GM18505 (cell line): ENCODE measurements around the gene HHIPL1.

Experiments used
- ATAC-seq: cut with Tn5 transposase; IDR thresholded peaks from one replicate; pipeline ENCODE4 v1.9.1; 2021; ENCODE audit not compliant: unreplicated experiment
- POLR2A ChIP-seq: IDR thresholded peaks from 4 replicates; pipeline ENCODE4 v1.6.1; 2011; ENCODE audit warnings: borderline replicate concordance; ENCODE audit not compliant: insufficient read depth, insufficient read length; ENCODE audit errors: extremely low read depth

The HHIPL1 gene

DNA sequence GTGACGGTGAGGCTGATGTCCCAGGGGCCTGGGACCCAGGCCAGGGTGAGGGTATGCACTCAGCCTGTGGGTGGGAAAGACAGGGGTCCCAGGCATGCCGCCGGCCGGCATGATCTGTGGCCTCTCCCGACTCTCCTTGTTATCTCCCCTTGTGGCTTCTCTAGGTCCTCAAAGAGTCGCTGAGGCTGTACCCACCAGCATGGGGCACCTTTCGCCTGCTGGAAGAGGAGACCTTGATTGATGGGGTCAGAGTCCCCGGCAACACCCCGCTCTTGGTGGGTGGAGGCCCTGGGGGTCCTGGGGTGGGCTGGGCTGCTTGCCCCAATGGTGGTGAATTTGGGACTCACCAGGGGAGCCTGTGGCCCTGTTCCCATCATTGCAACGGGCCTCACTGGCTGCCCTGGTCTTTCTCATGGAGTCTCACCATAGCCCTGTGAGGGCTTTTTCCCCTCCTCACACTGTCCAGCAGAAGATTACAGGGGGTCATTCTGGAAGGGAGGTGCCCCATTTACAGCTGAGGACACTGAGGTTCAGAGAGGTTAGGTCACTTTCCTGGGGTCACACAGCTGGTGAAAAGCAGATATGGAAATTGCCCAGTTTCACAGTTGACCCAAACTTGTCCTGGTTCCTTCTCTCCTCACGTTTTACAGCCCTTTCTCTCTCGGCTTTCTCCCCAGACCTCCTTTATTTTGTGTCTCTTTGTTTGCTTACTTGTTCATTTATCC, 77.0 kb downstream of the HHIPL1 start:
- ATAC-seq: no peak
- TF ChIP-seq POLR2A: no peak

DNA sequence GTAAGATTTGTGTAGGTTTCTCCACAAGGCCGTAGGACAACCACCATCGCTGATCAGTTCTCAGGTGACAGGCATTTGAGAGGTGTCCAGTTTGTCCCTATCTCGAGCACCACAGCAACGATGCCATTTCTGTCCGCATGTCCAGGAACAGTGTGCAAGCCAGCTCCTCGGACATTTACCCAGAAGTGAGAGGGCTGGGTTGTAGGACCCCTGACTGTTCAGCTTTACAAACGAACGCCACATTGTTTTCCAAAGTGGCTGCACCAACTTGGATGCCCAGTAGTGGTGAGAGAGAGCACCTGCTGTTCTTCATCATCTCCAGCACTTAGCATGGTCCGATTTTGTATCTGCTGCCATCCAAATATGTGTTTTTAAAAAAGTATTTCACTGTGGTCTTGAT, 77.8 kb downstream of the HHIPL1 start:
- ATAC-seq: no peak
- TF ChIP-seq POLR2A: no peak

DNA sequence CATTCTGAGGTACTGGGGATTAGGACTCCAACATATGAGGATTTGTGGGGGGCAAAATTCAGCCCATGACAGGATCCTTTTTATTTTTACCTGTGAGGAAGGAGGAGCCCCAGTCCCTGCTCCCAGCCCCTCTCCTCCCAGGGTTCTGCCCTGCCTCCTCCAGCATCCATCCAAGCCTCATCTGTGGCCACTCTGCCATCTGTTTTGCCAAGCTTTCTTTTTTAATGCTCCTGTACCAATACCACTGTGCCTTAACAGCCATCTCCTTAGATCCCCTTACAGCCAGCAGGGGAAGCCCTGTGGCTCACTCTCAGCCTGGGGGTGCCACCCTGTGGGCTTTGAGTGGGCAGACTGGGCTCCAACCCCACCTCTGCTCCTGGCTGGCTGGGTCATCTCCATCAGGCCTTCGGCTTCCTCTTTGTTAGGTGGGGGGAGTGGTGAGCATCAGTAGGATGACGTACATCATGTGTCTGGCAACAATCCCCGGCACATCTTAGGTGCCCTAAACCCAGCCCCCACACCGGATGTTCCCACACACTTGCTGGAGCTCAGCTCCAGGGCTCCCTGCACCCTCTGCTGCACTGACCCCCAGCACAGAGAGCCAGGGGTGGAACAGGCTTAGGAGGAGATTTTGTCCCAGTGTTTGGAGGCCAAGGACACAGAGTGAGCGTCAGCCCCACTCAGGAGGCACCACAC, 79.4 kb downstream of the HHIPL1 start:
- no peak for ATAC-seq
- TF ChIP-seq POLR2A: no peak

DNA sequence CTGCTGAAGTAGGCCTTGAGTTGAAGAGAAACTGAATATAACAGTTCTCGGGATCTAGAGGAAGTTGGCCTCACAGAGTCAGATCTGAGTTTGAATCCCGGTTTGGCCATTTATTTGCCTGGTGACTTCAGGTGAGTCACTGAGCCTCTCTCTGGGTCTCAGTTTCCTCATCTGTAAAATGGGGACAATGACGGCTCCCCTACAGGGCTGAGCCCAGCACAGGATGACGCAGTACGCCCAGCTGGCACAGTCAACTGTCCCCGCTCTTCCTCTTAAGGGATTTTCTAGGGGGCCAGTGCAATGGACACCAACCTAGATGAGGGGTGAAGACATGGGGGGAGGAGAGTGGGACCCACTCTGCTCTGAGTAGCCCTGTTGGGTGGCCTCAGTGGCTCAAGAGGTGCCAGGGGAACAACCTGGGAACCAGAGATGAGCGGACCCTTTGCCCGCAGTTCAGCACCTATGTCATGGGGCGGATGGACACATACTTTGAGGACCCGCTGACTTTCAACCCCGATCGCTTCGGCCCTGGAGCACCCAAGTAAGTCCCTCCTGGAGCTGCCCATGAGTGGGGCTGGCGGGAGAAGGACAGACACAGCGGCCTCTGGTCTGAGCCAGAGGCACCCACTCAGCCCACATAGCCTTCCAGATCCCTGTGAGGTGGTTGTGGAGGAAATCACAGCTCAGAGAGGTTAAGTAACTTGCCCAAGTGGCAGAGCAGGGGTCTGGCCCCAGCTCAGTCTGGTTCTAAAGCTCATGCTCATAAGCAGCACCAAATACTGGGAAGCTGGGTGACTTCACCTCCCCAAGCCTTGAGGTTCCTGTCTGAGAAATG, 80.2 kb downstream of the HHIPL1 start:
- TF ChIP-seq POLR2A: no peak
- ATAC-seq: no peak

DNA sequence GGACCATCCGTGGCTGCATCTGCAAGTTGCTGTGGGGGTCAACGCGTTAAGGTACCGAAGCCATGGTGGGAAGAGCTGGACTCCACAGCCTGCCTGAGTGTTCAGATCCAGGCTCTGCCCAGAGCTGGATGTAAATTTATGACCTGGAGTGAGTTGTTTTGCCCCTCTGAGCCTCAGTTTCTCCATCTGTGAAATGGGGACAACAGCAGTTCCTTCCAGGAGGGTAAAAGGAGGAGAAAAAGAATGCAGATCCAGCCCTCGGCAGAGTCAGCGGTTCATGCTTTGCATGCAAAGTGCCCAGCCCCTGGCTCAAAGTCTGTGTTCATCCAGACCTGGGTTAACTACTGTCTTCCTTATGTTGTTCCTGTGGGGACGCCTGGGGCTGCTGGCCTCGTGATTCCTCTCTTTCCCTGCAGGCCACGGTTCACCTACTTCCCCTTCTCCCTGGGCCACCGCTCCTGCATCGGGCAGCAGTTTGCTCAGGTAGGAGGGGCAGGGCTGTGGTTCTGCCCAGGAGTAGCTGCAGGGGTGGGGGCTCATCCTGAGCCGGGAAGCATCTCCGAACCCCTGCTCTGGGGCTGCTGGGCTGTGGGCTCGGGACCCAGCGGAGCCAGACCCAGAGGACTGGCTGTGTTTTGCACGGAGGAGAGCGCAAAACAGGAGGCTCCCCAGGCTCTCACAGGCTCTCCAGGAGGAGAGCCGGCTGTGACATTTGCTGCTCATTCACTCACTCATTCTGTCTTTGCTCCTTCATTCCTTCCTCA, 81.0 kb downstream of the HHIPL1 start:
- no peak for ATAC-seq
- no peak for TF ChIP-seq POLR2A

DNA sequence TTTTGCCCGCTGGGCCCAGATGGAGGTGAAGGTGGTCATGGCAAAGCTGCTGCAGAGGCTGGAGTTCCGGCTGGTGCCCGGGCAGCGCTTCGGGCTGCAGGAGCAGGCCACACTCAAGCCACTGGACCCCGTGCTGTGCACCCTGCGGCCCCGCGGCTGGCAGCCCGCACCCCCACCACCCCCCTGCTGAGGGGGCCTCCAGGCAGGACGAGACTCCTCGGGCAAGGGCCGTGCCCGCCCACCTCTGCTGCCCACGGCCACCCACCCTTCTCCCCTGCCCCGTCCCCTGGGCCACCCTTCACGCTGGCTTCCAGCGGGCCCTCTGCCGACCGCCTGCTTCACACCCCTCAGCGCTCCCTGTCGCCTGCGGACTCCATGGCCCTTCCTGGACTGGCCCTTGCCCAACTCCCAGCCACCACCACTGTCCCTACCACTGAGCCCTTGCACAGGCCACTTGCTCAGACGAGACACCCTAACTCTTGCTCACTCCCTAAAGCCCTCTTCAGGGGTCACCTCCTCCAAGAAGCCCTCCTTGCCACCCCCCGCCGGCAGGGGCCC, 81.7 kb downstream of the HHIPL1 start:
- no peak for ATAC-seq

DNA sequence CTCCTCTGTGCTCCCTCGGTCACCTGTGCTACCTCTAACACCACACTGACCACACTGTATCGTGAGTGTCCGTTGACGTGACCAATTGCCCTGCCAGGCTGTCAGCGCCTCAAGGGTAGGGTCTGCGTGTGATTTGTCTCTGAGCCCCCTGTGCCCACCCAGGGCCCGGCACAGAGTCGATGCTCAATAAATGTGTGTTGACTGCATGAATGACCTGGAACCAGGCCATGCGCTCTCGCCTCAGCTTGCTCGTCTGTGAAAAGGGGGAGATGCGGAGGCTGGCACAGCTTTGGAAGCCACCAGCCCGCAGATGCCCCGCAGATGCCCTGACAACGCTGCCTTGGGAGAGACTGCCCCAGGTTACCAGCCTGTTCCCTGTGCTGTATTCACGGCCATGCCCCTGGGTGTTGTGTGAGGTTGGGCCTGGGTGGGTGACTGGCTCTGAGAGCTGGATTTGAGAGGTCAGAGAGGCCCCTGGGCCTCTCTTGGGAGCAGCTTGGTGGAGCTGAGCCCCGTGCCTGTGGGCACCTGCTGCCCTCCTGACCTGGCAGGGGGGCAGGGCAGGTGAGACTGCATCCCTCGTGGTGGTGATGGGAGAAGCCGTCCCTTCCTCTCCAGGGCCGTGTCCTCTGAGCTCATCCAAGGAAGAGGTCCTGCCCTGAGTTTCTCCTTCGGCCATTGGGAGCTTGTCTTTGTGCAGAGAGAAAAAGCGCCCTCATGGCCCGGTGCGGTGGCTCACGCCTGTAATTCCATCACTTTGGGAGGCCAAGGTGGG, 82.4 kb downstream of the HHIPL1 start:
- ATAC-seq: no peak

More for the DNA sequence above, 81.7 kb downstream of the HHIPL1 start:
- TF ChIP-seq POLR2A: no peak

DNA sequence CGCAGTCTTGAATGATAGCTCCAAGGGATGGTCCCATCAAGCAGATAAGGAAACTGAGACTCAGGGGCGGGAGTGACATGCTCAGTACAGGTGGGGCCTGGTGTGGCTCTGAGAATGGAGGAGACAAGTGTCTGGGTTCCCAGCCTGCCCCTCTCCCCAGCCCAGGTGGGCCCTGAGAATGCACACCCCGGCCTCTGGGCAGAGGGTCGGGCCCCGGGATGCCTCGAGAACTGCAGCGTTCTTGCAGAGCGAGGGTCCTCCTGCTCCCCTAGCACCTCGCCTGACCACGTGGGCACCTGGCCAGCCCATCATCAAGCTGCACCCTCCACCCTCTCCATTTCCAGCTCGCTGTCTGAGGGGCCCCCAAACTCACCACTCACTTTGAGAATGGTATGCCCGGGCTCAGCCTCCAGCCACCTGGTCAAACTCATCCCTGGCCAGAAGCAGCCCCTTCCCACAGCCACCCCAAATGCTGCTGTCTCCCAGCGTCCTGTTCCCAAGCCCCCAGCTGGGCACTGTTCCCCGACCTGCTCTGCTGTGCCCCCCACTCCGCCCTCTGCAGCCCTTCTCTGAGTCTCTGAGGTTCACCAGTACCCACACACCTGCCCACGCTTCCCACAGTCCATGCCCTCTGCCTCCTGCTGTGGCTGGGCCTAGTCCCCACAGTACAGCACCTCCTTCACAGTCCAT, 83.4 kb downstream of the HHIPL1 start:
- no peak for ATAC-seq
- TF ChIP-seq POLR2A: no peak

More for the DNA sequence above, 82.4 kb downstream of the HHIPL1 start:
- no peak for TF ChIP-seq POLR2A

DNA sequence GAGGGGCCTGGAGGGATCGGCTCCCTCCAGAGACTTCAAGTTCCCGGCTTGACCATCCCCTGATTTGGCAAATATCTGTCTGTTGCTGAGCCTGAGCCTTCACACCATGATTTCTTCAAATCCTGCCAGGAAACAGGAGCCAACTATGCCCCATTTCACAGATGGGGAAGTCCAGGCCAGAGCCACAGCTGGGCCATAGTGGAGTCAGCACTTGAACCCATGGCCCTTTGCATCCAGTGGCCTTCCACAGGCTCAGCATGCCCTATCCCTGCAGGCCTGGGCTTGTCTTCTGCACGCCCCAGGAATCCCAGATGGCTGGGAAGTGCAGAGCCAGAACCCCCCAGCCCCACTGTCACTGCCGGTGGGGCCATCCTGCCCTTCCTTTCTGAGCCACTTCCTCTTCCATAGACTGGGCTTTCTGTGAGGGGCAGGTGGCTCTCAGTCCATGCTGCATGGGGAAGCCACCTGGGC, 84.1 kb downstream of the HHIPL1 start:
- ATAC-seq: no peak
- no peak for TF ChIP-seq POLR2A
